CD1c-positive myeloid dendritic cell (primary cell): ENCODE measurements around the gene NDUFAB1.
"Not testable (repeated sequence)": the region's sequence is repeated elsewhere in the genome, so short reads cannot be mapped to it uniquely, and the experiment has no call there.

Experiments used
- DNase-seq: peaks from one replicate; pipeline ENCODE4 v3.0.0-alpha.2; 2016; ENCODE audit errors: extremely low spot score

Gene NDUFAB1

GRCh38 chr16:23554536-23554935, 41.6 kb downstream of the NDUFAB1 start:
- no peak for DNase-seq

DNA sequence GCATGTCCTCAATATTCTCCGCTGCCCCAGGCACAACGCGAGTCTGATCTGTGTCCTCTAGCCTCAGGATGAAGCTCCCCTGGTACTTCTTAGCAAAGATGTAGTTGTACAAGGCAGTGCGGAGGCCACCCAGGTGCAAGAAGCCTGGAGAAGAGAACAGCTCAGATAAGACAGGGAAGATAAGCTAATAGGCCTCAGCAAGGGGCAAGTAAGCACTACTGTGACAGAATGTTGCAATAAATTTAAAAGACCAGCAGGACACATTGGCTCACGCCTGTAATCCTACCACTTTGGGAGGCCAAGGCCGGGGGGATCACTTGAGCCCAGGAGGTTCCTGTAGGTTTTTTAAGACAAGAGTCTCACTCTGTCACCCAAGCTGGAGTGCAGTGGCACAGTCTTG, 44.0 kb downstream of the NDUFAB1 start:
- no peak for DNase-seq

- no peak for DNase-seq
Measured at GRCh38 chr16:23549938-23550337, 46.2 kb downstream of the NDUFAB1 start.

DNA sequence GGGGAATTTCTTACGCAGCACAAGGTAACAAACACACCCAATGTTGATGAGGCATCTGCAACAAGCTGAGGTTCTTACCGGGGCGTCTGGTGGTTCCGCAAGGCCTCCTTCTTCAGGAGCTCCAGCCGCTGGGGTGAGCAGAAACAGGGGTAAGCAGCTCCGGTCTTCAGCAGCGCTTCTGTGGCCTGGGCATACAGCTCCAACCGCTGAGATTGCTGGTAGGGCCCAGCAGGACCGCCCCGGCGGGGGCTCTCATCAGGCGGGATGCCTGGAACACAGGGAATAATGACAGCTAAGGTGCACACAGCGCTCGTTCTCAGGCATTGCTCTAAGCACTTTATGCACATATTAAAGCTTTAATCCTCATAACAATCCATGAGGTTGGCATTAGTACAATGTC, 51.7 kb downstream of the NDUFAB1 start:
- no peak for DNase-seq

GRCh38 chr16:23540817-23541178, 55.3 kb downstream of the NDUFAB1 start:
- DNase-seq: not testable (repeated sequence)

- no peak for DNase-seq
Measured at GRCh38 chr16:23539984-23540816, 55.9 kb downstream of the NDUFAB1 start.

GRCh38 chr16:23538919-23539278, 57.2 kb downstream of the NDUFAB1 start:
- DNase-seq: no peak

- no peak for DNase-seq
Measured at GRCh38 chr16:23537390-23537789, 58.7 kb downstream of the NDUFAB1 start.

DNA sequence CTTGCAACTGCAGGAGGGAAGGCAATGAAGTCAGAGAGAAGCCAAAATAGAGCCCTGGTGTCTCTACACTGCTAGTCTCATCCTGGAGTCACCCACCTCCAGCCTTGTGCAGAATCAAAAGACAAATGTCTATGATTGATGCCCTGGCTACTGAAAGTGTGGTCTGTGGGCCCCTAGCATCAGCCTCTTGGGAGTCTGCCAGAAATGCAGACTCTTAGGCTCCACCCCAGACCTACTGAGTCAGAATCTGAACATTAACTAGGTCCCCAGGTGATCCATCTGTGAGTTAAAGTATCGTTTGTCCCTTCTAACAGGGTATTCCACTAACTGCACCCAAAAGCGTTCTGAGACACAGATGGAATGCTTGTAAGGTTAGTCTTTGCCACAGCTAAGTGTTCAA, 60.2 kb downstream of the NDUFAB1 start:
- DNase-seq: no peak

GRCh38 chr16:23534868-23535860, 61.0 kb downstream of the NDUFAB1 start:
- no peak for DNase-seq

GRCh38 chr16:23532448-23532847, 63.7 kb downstream of the NDUFAB1 start:
- DNase-seq: no peak
